Neural cell (in vitro differentiated cells): ENCODE data around the gene ARHGAP10. TPM values are rescaled to one million over a fixed set of nuclear protein-coding genes. Genes with fewer than 3 reads are reported as not detected.
"Not testable (repeated sequence)": the region's sequence is repeated elsewhere in the genome, so short reads cannot be mapped to it uniquely, and the experiment has no call there.

Experiments used
- H2AFZ ChIP-seq: fragments of 200-600, 300-800 bp; sonication (generic), shearing (Covaris generic); 2 replicates; pipeline ENCODE4 v1.6.0; 2014; ENCODE audit warnings: low read depth, mild to moderate bottlenecking, antibody characterized with exemption, low read length, moderate library complexity
- H3F3A ChIP-seq: fragments of 200-600 bp; shearing (Covaris generic); 2 replicates; pipeline ENCODE4 v1.6.1; 2016; ENCODE audit warnings: mild to moderate bottlenecking, moderate library complexity, mixed read lengths, antibody characterized with exemption, low read length; ENCODE audit not compliant: insufficient read depth, poor library complexity, severe bottlenecking
- H3K27ac ChIP-seq: fragments of 200-600, 300-800 bp; sonication (generic), shearing (Covaris generic); 2 replicates; pipeline ENCODE4 v1.5.1; 2014; ENCODE audit warnings: mild to moderate bottlenecking, low read length, moderate library complexity
- H3K27me3 ChIP-seq: fragments of 300-800, 200-600 bp; sonication (generic), shearing (Covaris generic); 2 replicates; pipeline ENCODE4 v1.6.0; 2014; ENCODE audit warnings: mild to moderate bottlenecking, low read depth, low read length, moderate library complexity; ENCODE audit not compliant: insufficient read depth
- H3K36me3 ChIP-seq: fragments of 300-800, 200-600 bp; sonication (generic), shearing (Covaris generic); 2 replicates; pipeline ENCODE4 v1.5.1; 2014; ENCODE audit warnings: mild to moderate bottlenecking, antibody characterized with exemption, low read length, moderate library complexity; ENCODE audit not compliant: insufficient read depth
- H3K4me2 ChIP-seq: fragments of 300-800, 200-600 bp; sonication (generic), shearing (Covaris generic); 2 replicates; pipeline ENCODE4 v1.6.0; 2014; ENCODE audit warnings: mild to moderate bottlenecking, low read length
- H3K4me3 ChIP-seq: fragments of 300-800, 200-600 bp; sonication (generic), shearing (Covaris generic); 2 replicates; pipeline ENCODE4 v1.5.1; 2014; ENCODE audit warnings: mild to moderate bottlenecking, low read length, moderate library complexity
- H3K79me2 ChIP-seq: fragments of 200-600 bp; shearing (Covaris generic); replicated peaks from 2 replicates; pipeline ENCODE4 v1.6.0; 2014; ENCODE audit warnings: mild to moderate bottlenecking, low read length, moderate library complexity; ENCODE audit not compliant: insufficient read depth
- H3K9ac ChIP-seq: fragments of 300-800, 200-600 bp; sonication (generic), shearing (Covaris generic); 2 replicates; pipeline ENCODE4 v1.6.1; 2016; ENCODE audit warnings: mild to moderate bottlenecking, low read length, mixed read lengths
- H3K9me2 ChIP-seq: fragments of 200-600 bp; shearing (Covaris generic); 2 replicates; pipeline ENCODE4 v1.6.1; 2016; ENCODE audit warnings: mild to moderate bottlenecking, low read length, mixed read lengths; ENCODE audit not compliant: insufficient read depth
- H3K9me3 ChIP-seq: fragments of 200-600, 300-800 bp; sonication (generic), shearing (Covaris generic); 2 replicates; pipeline ENCODE4 v1.6.1; 2016; ENCODE audit warnings: mild to moderate bottlenecking, mixed run types, low read length, moderate library complexity, mixed read lengths
- H4K20me1 ChIP-seq: fragments of 200-600 bp; shearing (Covaris generic); 2 replicates; pipeline ENCODE4 v1.6.1; 2016; ENCODE audit warnings: mild to moderate bottlenecking, mixed run types; ENCODE audit not compliant: insufficient read depth
- CTCF ChIP-seq: fragments of 450-650 bp; IDR thresholded peaks from 2 replicates; pipeline ENCODE4 v1.5.1; 2014; ENCODE audit warnings: antibody characterized with exemption, mild to moderate bottlenecking, moderate library complexity; ENCODE audit not compliant: poor library complexity, severe bottlenecking
- EP300 ChIP-seq: fragments of 450-650 bp; conservative IDR thresholded peaks from 2 replicates; pipeline ENCODE4 v1.6.1; 2014; ENCODE audit warnings: antibody characterized with exemption, mild to moderate bottlenecking, moderate library complexity; ENCODE audit not compliant: poor library complexity, severe bottlenecking
- EZH2 ChIP-seq: fragments of 200-600, 300-800 bp; shearing (Covaris generic), sonication (generic); IDR thresholded peaks from 2 replicates; pipeline ENCODE4 v1.6.1; 2014; ENCODE audit warnings: antibody characterized with exemption, low read length, borderline replicate concordance, mild to moderate bottlenecking; ENCODE audit not compliant: insufficient read depth, poor library complexity, severe bottlenecking
- MXI1 ChIP-seq: fragments of 450-650 bp; conservative IDR thresholded peaks from 2 replicates; pipeline ENCODE4 v1.6.1; 2014; ENCODE audit warnings: antibody characterized with exemption, mild to moderate bottlenecking; ENCODE audit not compliant: poor library complexity, severe bottlenecking
- POLR2AphosphoS5 ChIP-seq: IDR thresholded peaks from 2 replicates; pipeline ENCODE4 v1.6.1; 2012
- RAD21 ChIP-seq: fragments of 450-650 bp; conservative IDR thresholded peaks from 2 replicates; pipeline ENCODE4 v1.6.1; 2014; ENCODE audit warnings: antibody characterized with exemption, mild to moderate bottlenecking, moderate library complexity
- REST ChIP-seq: IDR thresholded peaks from 2 replicates; pipeline ENCODE4 v1.6.1; 2012; ENCODE audit warnings: borderline replicate concordance
- SMC3 ChIP-seq: fragments of 450-650 bp; conservative IDR thresholded peaks from 2 replicates; pipeline ENCODE4 v1.6.1; 2014; ENCODE audit warnings: antibody characterized with exemption, mild to moderate bottlenecking, moderate library complexity; ENCODE audit not compliant: poor library complexity
- TAF1 ChIP-seq: IDR thresholded peaks from 2 replicates; pipeline ENCODE4 v1.6.1; 2012; ENCODE audit warnings: low read depth
- polyA plus RNA-seq: library from polyadenylated mRNA; depleted of rRNA; stranded (reverse); fragments of >200 nt; gene quantifications from 2 replicates; pipeline ENCODE4 v1.2.3, GENCODE V29; 2014

ARHGAP10 gene
- polyA plus RNA-seq, 1 donor from 2014 or later, result 1.2 TPM

- TF ChIP-seq RAD21, result no peak
- no peak for TF ChIP-seq EP300
- TF ChIP-seq POLR2AphosphoS5, result no peak
- no peak for TF ChIP-seq CTCF
- no peak for TF ChIP-seq TAF1
- no peak for TF ChIP-seq REST
- no peak for TF ChIP-seq SMC3
- TF ChIP-seq EZH2, result no peak
- no peak for TF ChIP-seq MXI1
- Histone ChIP-seq H3K36me3 (no peaks in the 10 kb centered on the region), H3K9me2 (no peaks in the 10 kb centered on the region), H3K27me3 (no peaks in the 10 kb centered on the region), H3K4me3 (no peak overlapping the region), H3K79me2 (no peaks in the 10 kb centered on the region), H4K20me1 (no peaks in the 10 kb centered on the region), H3K4me2 (no peak overlapping the region), H3K9ac (no peak overlapping the region), H3K27ac (no peak overlapping the region), H3K9me3 (no peaks in the 10 kb centered on the region), H2AFZ (no peak overlapping the region), H3F3A (no peaks in the 10 kb centered on the region)
Observed at GRCh38 chr4:147794787-147795413, 63.0 kb downstream of the ARHGAP10 start.

- H3K4me3 ChIP-seq, H3K9me3 ChIP-seq, H3K36me3 ChIP-seq, H3K4me2 ChIP-seq, H4K20me1 ChIP-seq, H3K9ac ChIP-seq, H3K79me2 ChIP-seq, H3F3A ChIP-seq, H3K27ac ChIP-seq, H2AFZ ChIP-seq, H3K9me2 ChIP-seq, H3K27me3 ChIP-seq: not testable (repeated sequence)
Observed at GRCh38 chr4:147799057-147799456, 67.2 kb downstream of the ARHGAP10 start.

GRCh38 chr4:147799986-147800555, 68.2 kb downstream of the ARHGAP10 start:
- no peaks in the 10 kb centered on the region for H3K36me3 ChIP-seq
- no peak overlapping the region for H3K4me3 ChIP-seq
- H3F3A ChIP-seq, result no peaks in the 10 kb centered on the region
- no peak overlapping the region for H3K4me2 ChIP-seq
- no peaks in the 10 kb centered on the region for H3K9me2 ChIP-seq
- H3K27me3 ChIP-seq, result no peaks in the 10 kb centered on the region
- no peak overlapping the region for H2AFZ ChIP-seq
- TF ChIP-seq EP300 (no peak), REST (no peak), SMC3 (no peak), EZH2 (no peak), RAD21 (no peak), CTCF (no peak), MXI1 (no peak), POLR2AphosphoS5 (no peak), TAF1 (no peak)
- H3K79me2 ChIP-seq, result no peaks in the 10 kb centered on the region
- no peaks in the 10 kb centered on the region for H3K9me3 ChIP-seq
- no peak overlapping the region for H3K27ac ChIP-seq
- H3K9ac ChIP-seq, result no peak overlapping the region
- no peaks in the 10 kb centered on the region for H4K20me1 ChIP-seq
